ENCODE measurements around the gene SYPL2. TPM values are rescaled to one million over a fixed set of nuclear protein-coding genes. Genes with fewer than 3 reads are reported as not detected.

Gene SYPL2
- polyA plus RNA-seq = under 1 TPM; 0.16 to 0.38 TPM

- H3K36me3 ChIP-seq (ENCODE audit: control insufficient read depth in 2 of 2, insufficient read depth in 2 of 2, low read length in 1 of 2) = no peaks in the 10 kb centered on the region
- H3K27ac ChIP-seq (ENCODE audit: low read depth in 2 of 2, low read length in 1 of 2) = peak within 1 kb of the TSS; percentile 58 to 75
- peaks cover 3 to 7% of the 10 kb centered on the region in 2 donors for H3K4me1 ChIP-seq (ENCODE audit: control insufficient read depth in 2 of 2, insufficient read depth in 2 of 2, low read length in 1 of 2)
- H3K27me3 ChIP-seq (ENCODE audit: control insufficient read depth in 1 of 2, insufficient read depth in 2 of 2, low read length in 2 of 2) = peaks cover 3 to 12% of the 10 kb centered on the region in 2 donors
- no peaks in the 10 kb centered on the region for H3K9me3 ChIP-seq (ENCODE audit: control insufficient read depth in 2 of 2, insufficient read depth in 1 of 2, low read depth in 1 of 2, low read length in 1 of 2)
- WGBS, 2 donors = 2% methylated on average over 69 to 88 of the region's 88 CpGs
- peak within 1 kb of the TSS; percentile 54 to 57 for H3K4me3 ChIP-seq (ENCODE audit: low read depth in 1 of 2, low read length in 2 of 2)
Measured at GRCh38 chr1:109466452-109467300, at the start of gene SYPL2. Gene SYPL2, plus strand, starts transcription at chr1:109466546. Its CDS starts 298 bp downstream, at chr1:109466844.

DNA sequence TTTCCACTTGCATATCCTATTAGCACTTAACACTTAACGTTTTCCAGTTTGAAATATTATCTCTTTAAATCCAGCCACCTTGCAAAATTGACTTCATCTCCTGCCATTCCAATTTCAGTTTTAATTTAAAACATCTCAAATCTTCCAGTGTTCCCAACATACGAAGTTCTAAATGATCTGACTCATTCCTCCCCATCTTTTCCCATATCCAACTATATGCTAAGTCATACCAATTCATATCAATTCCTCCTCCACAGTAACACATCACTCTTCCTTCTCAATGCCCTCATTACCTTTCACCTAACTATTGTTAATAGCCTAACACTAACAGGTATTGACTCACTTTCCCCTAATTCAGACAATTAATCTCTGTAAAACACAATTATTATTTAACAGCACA is 42.8 kb upstream of the SYPL2 start:
- Histone ChIP-seq H3K27me3 (ENCODE audit: control insufficient read depth in 1 of 2, insufficient read depth in 2 of 2, low read length in 2 of 2) (no peaks in the 10 kb centered on the region), H3K36me3 (ENCODE audit: control insufficient read depth in 2 of 2, insufficient read depth in 2 of 2, low read length in 1 of 2) (peaks cover 4 to 6% of the 10 kb centered on the region in 2 donors), H3K27ac (ENCODE audit: low read depth in 2 of 2, low read length in 1 of 2) (no peak overlapping the region), H3K4me1 (ENCODE audit: control insufficient read depth in 2 of 2, insufficient read depth in 2 of 2, low read length in 1 of 2) (no peaks in the 10 kb centered on the region), H3K4me3 (ENCODE audit: low read depth in 1 of 2, low read length in 2 of 2) (no peak overlapping the region), H3K9me3 (ENCODE audit: control insufficient read depth in 2 of 2, insufficient read depth in 1 of 2, low read depth in 1 of 2, low read length in 1 of 2) (no peaks in the 10 kb centered on the region)
- WGBS, 2 donors = 61 to 64% methylated on average over 2 of the region's 2 CpGs

DNA sequence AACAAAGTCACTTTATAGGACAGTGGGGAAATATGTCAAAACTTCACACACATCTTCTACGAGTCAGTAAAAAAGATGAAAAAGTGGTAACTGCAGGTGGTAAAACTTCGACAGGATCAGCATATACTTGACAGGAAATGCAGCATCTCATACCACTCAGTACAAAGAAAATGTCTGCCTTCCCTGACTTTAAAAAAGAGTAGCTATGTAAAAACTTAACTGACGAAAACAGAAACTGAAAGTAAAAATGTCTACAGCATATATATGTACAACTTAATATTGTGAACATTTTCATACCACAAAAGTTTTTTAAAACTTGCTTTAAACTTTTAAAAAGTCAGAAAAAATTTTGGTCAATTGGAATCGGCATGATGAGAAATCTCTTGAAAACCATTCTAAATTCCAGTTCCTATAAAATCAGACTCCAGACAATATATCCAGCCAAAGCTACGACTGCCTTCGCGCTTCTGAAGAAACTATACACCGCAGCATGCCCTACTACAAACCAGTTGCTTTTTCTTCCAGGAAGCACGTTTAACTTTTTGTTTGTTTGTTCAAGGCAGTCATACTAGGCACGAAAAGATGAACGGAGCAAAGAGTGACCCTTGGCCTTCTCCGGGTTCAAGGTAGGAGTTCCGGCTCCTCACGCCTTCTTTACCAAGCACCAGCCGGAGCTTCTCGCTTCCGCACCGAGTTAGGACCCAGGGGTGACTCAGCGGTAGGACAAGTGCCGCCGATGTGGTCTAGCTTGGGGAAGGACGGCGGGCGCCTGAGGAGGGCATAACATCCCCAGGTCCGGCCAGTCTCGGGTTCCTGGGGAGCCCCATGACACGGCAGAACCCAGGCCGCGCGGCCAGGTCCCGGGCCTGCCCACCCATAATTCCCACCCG is 40.7 kb upstream of the SYPL2 start:
- H3K9me3 ChIP-seq (ENCODE audit: control insufficient read depth in 2 of 2, insufficient read depth in 1 of 2, low read depth in 1 of 2, low read length in 1 of 2) = no peaks in the 10 kb centered on the region
- peak overlapping the region; percentile 95 to 99 for H3K27ac ChIP-seq (ENCODE audit: low read depth in 2 of 2, low read length in 1 of 2)
- 1% methylated on average over 32 of the region's 32 CpGs for WGBS, 2 donors
- no peaks in the 10 kb centered on the region for H3K4me1 ChIP-seq (ENCODE audit: control insufficient read depth in 2 of 2, insufficient read depth in 2 of 2, low read length in 1 of 2)
- H3K4me3 ChIP-seq (ENCODE audit: low read depth in 1 of 2, low read length in 2 of 2) = peak overlapping the region; percentile 92 to 99
- H3K36me3 ChIP-seq (ENCODE audit: control insufficient read depth in 2 of 2, insufficient read depth in 2 of 2, low read length in 1 of 2) = peaks cover 4 to 5% of the 10 kb centered on the region in 2 donors
- H3K27me3 ChIP-seq (ENCODE audit: control insufficient read depth in 1 of 2, insufficient read depth in 2 of 2, low read length in 2 of 2) = no peaks in the 10 kb centered on the region

DNA sequence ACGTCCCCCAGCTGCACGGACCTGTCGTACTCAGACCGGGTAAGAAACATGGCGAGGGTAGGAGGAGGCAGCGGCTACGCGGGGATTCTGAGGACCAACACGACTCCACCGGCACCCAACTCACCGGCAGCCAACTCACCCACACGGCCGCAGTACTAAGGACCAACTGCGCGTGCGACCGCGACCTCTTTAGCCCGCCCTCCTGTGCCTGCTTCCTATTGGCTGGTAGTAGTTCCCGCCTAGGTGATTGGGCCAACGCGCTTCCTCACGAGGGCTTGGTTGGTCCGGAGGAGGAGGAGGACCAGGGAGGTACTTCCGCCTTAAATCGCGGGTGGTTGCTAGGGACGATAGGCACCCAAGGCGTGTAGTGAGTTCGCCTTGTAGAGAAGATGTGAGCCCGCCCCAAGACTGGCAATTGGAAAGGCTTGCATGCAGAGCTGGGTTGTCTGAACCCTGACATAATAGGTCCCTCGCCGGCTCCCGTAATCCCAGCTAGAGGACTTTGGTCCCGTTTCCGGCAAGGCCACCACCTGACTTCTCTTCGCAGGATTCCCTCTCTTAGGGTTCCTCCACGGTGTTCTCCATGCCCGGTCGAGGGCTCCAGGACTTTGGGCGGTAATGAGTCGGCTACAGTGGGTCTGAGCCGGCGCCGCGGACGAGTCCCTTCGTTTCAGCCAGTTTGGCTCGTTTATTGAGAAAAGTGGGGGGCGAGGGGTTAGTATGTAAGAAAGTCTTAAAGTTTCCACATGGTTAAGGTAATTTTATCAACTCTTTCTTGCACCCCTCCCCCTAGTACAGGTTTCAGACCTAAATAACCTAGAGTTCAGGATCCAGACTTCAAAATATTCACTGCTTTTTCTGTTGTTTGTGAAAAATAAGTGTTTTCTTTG is 39.8 kb upstream of the SYPL2 start, which contains the start of gene PSMA5:
PSMA5 (minus strand) TSS at position 168 of the 890 bp plus-strand sequence; CDS start at position 50, 118 bp downstream.
- H3K36me3 ChIP-seq (ENCODE audit: control insufficient read depth in 2 of 2, insufficient read depth in 2 of 2, low read length in 1 of 2) = no peaks in the 10 kb centered on the region
- peak within 1 kb of the TSS; percentile 92 to 99 for H3K4me3 ChIP-seq (ENCODE audit: low read depth in 1 of 2, low read length in 2 of 2)
- no peaks in the 10 kb centered on the region for H3K9me3 ChIP-seq (ENCODE audit: control insufficient read depth in 2 of 2, insufficient read depth in 1 of 2, low read depth in 1 of 2, low read length in 1 of 2)
- peak within 1 kb of the TSS; percentile 95 to 99 for H3K27ac ChIP-seq (ENCODE audit: low read depth in 2 of 2, low read length in 1 of 2)
- no peaks in the 10 kb centered on the region for H3K27me3 ChIP-seq (ENCODE audit: control insufficient read depth in 1 of 2, insufficient read depth in 2 of 2, low read length in 2 of 2)
- H3K4me1 ChIP-seq (ENCODE audit: control insufficient read depth in 2 of 2, insufficient read depth in 2 of 2, low read length in 1 of 2) = no peaks in the 10 kb centered on the region
- 0% methylated on average over 50 of the region's 50 CpGs for WGBS, 2 donors

DNA sequence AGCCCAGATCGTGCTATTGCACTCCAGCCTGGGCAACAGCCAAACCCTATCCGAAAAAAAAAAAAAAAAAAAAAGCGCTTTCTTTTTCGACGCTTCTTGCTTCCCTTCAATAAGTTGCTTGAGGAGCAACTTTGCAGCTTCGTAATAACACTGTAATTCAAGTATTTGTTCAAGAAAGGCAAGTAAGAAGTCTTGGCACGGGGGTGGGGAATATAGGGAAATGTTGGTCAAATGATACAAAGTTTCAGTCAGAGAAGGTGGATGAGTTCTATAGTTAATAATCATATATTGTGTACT is 39.2 kb upstream of the SYPL2 start:
- H3K36me3 ChIP-seq (ENCODE audit: control insufficient read depth in 2 of 2, insufficient read depth in 2 of 2, low read length in 1 of 2) = no peaks in the 10 kb centered on the region
- peak overlapping the region; percentile 92 to 99 for H3K4me3 ChIP-seq (ENCODE audit: low read depth in 1 of 2, low read length in 2 of 2)
- H3K27me3 ChIP-seq (ENCODE audit: control insufficient read depth in 1 of 2, insufficient read depth in 2 of 2, low read length in 2 of 2) = no peaks in the 10 kb centered on the region
- WGBS, 2 donors = 4 to 6% methylated on average over 7 of the region's 7 CpGs
- no peaks in the 10 kb centered on the region for H3K9me3 ChIP-seq (ENCODE audit: control insufficient read depth in 2 of 2, insufficient read depth in 1 of 2, low read depth in 1 of 2, low read length in 1 of 2)
- peak overlapping the region; percentile 90 to 96 for H3K27ac ChIP-seq (ENCODE audit: low read depth in 2 of 2, low read length in 1 of 2)
- H3K4me1 ChIP-seq (ENCODE audit: control insufficient read depth in 2 of 2, insufficient read depth in 2 of 2, low read length in 1 of 2) = no peaks in the 10 kb centered on the region

GRCh38 chr1:109432336-109432735 is 34.0 kb upstream of the SYPL2 start:
- Histone ChIP-seq H3K27ac (ENCODE audit: low read depth in 2 of 2, low read length in 1 of 2) (no peak overlapping the region), H3K9me3 (ENCODE audit: control insufficient read depth in 2 of 2, insufficient read depth in 1 of 2, low read depth in 1 of 2, low read length in 1 of 2) (no peaks in the 10 kb centered on the region), H3K4me3 (ENCODE audit: low read depth in 1 of 2, low read length in 2 of 2) (no peak overlapping the region), H3K4me1 (ENCODE audit: control insufficient read depth in 2 of 2, insufficient read depth in 2 of 2, low read length in 1 of 2) (no peaks in the 10 kb centered on the region), H3K36me3 (ENCODE audit: control insufficient read depth in 2 of 2, insufficient read depth in 2 of 2, low read length in 1 of 2) (no peaks in the 10 kb centered on the region), H3K27me3 (ENCODE audit: control insufficient read depth in 1 of 2, insufficient read depth in 2 of 2, low read length in 2 of 2) (no peaks in the 10 kb centered on the region)

GRCh38 chr1:109433322-109433721 is 33.0 kb upstream of the SYPL2 start:
- WGBS, 2 donors = 98 to 100% methylated on average over 1 of the region's 1 CpG
- Histone ChIP-seq H3K4me3 (ENCODE audit: low read depth in 1 of 2, low read length in 2 of 2) (no peak overlapping the region), H3K4me1 (ENCODE audit: control insufficient read depth in 2 of 2, insufficient read depth in 2 of 2, low read length in 1 of 2) (no peaks in the 10 kb centered on the region), H3K27me3 (ENCODE audit: control insufficient read depth in 1 of 2, insufficient read depth in 2 of 2, low read length in 2 of 2) (no peaks in the 10 kb centered on the region), H3K36me3 (ENCODE audit: control insufficient read depth in 2 of 2, insufficient read depth in 2 of 2, low read length in 1 of 2) (no peaks in the 10 kb centered on the region), H3K9me3 (ENCODE audit: control insufficient read depth in 2 of 2, insufficient read depth in 1 of 2, low read depth in 1 of 2, low read length in 1 of 2) (no peaks in the 10 kb centered on the region), H3K27ac (ENCODE audit: low read depth in 2 of 2, low read length in 1 of 2) (no peak overlapping the region)

DNA sequence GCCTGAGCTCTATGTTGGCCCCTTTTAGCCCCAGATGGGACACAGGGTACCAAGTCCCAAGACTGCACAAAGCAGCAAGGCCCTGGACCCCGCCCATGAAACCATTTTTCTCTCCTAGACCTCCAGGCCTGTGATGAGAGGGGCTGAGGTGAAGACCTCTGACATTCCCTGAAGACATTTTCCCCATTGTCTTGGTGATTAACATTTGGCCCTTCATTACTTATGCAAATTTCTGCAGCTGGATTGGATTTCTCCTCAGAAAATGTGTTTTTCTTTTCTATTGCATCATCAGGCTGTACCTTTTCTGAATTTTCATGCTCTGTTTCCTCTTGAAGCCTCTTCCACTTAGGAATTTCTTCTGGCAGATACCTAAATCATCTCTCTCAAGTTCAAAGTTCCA is 31.9 kb upstream of the SYPL2 start:
- whole genome bisulfite sequencing, 2 donors = 75% methylated on average over 1 of the region's 1 CpG
- no peaks in the 10 kb centered on the region for H3K27me3 ChIP-seq (ENCODE audit: control insufficient read depth in 1 of 2, insufficient read depth in 2 of 2, low read length in 2 of 2)
- no peaks in the 10 kb centered on the region for H3K4me1 ChIP-seq (ENCODE audit: control insufficient read depth in 2 of 2, insufficient read depth in 2 of 2, low read length in 1 of 2)
- H3K4me3 ChIP-seq (ENCODE audit: low read depth in 1 of 2, low read length in 2 of 2) = no peak overlapping the region
- H3K27ac ChIP-seq (ENCODE audit: low read depth in 2 of 2, low read length in 1 of 2) = no peak overlapping the region
- H3K9me3 ChIP-seq (ENCODE audit: control insufficient read depth in 2 of 2, insufficient read depth in 1 of 2, low read depth in 1 of 2, low read length in 1 of 2) = no peaks in the 10 kb centered on the region
- H3K36me3 ChIP-seq (ENCODE audit: control insufficient read depth in 2 of 2, insufficient read depth in 2 of 2, low read length in 1 of 2) = no peaks in the 10 kb centered on the region

GRCh38 chr1:109438798-109439297 is 27.5 kb upstream of the SYPL2 start:
- WGBS, 2 donors = 65 to 68% methylated on average over 3 of the region's 3 CpGs
- H3K27ac ChIP-seq (ENCODE audit: low read depth in 2 of 2, low read length in 1 of 2) = no peak overlapping the region

More at GRCh38 chr1:109438798-109439297, 27.5 kb upstream of the SYPL2 start:
- Histone ChIP-seq H3K27me3 (ENCODE audit: control insufficient read depth in 1 of 2, insufficient read depth in 2 of 2, low read length in 2 of 2) (no peaks in the 10 kb centered on the region), H3K4me3 (ENCODE audit: low read depth in 1 of 2, low read length in 2 of 2) (no peak overlapping the region), H3K4me1 (ENCODE audit: control insufficient read depth in 2 of 2, insufficient read depth in 2 of 2, low read length in 1 of 2) (no peaks in the 10 kb centered on the region), H3K36me3 (ENCODE audit: control insufficient read depth in 2 of 2, insufficient read depth in 2 of 2, low read length in 1 of 2) (no peaks in the 10 kb centered on the region), H3K9me3 (ENCODE audit: control insufficient read depth in 2 of 2, insufficient read depth in 1 of 2, low read depth in 1 of 2, low read length in 1 of 2) (no peaks in the 10 kb centered on the region)
